ENCODE results near the gene TMEM140.
"Not testable (repeated sequence)": the region's sequence is repeated elsewhere in the genome, so short reads cannot be mapped to it uniquely, and the experiment has no call there.

Gene TMEM140

DNA sequence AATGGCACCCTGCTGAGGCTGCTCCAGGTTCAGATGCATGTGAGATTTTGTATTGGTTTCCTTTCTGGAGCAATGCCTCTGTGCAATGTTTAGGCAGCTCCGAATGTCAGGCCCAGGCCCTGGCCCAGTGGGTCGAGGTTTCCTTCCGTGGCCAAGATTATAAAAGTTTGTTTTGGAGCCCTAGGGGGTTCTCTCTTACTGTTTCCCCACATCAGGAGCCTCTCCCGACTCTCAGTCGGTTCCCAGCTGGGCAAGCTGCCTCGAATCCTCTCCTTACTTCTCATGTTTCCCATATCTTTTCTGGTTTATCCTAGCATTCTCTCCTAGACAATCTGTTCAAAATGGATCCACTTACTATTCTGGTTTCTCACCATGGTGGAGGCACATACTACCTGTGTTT is 11.0 kb downstream of the TMEM140 start:
- no peak for DNase-seq (ENCODE audit: low spot score)

DNA sequence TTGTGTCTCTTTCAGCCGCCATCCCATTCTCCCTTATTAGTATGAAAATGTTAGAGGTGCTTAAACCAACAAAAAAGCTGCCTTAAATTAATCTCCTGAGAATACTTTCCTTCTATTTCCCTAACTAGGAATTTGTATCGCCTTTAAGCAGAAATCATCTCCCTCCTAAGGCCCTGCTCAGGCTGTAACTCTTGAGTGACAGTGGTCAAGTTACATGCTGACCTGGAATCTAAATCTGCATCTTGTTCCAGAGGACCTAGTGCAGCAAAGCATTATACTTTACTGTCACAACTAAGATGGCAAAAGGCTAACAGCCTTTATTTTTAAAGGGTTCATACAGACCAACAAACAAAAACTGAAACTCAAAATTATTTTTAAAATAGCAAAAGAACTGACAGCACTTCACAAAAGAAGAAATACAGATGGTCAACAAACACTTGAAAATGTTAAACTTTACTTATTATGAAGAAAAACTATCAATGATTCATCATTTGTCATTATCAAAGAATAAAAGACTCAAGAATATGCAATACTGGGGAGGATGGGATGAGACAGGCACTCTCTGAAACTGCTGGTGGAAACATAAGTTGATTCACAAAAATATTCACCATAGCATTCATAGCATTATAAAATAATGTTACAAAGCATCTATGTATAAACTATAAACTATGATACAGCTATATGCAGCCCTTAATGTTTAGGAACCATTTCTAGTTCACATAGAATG is 11.7 kb downstream of the TMEM140 start:
- DNase-seq (ENCODE audit: low spot score): no peak

DNA sequence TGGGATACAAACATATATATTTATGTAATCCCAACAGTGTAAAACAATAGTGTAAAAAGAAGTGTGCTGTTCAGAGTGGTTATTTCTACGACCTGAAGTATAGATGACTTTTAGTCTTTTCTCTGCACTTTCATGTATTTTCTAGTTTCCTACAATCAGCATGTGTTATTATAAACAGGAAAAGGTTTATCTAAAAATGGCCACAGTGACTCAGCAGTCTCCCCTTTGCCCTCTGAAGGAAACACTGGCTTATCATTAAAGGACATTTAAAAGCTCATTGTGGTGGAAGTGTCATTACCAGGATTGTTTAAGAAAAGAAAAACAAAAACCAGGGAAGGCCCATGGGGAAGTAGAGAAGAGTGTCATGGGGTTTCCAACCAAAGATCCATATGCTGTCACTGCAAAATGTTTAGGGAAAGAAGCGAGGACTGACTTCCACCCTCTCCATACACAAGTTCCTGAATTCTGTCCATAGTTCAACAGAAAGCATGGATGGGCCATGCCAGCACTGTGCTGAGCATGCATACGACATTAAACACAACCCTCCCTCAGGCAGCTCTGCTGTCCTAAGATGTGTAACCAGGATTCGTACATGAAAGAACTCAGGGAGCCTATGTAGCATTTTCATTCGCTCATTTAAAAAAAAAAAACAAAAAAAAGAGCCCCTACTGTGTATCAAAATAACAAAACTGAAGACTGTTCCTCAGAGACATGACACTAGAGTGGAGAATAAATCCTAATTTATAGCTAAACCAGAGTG is 12.4 kb downstream of the TMEM140 start:
- peak; percentile 38 for DNase-seq (ENCODE audit: low spot score)

DNA sequence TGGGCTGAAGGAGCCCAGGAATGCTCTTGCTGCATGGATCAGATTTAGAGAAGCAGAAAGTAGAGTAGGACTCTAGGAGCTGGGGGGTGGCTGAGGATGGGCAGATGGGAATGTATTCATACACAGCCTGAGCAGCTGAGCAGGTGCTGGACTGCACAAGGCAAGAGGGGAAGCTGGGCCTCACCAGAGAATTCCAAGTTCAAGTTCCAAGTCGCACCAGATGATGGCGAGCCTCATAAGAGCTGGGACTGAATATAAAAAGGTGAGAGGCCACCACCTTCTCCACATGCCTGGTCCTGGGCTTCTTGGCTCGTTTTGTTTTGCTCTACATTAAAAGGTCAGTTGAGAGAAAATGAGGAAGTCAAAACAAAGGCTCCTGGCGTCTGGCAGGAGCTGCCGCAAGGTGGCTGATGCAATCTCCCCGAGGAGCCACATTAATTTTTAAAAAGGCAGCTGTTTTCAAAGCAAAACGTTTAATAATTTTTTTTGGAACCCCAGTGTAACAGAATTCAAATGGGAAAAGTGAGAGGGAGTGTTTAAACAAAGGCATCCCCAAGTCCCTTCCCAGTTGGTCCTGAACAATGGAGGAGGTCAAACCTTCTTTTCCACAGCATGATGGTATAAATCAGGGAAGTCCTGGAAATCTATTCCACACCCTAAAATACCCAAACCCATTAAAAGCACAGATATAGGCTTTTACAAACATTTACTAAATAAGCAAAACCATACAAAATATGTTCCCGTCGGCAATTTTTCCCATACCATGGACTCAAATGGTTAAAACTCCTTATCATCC is 13.2 kb downstream of the TMEM140 start:
- no peak for DNase-seq (ENCODE audit: low spot score)

DNA sequence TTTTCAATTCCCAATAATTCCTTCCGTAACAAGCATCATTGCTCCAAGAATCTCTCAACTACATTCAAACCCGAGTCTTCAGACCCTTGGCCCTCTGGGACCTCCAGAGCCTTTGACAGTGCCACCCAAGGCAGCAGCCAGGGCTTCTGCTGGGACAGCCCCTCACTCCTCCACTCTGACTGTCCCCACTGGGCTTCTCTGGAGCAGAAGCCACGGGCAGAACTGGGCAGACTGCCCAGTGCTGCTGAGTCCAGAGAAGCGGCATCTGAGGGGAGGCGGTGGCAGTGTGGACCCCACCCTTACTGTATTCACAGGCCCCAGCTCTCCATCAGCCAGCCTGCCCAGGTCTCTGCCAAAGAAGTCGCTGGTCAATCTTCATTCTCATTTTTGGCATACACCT is 13.8 kb downstream of the TMEM140 start:
- DNase-seq (ENCODE audit: low spot score): no peak

DNA sequence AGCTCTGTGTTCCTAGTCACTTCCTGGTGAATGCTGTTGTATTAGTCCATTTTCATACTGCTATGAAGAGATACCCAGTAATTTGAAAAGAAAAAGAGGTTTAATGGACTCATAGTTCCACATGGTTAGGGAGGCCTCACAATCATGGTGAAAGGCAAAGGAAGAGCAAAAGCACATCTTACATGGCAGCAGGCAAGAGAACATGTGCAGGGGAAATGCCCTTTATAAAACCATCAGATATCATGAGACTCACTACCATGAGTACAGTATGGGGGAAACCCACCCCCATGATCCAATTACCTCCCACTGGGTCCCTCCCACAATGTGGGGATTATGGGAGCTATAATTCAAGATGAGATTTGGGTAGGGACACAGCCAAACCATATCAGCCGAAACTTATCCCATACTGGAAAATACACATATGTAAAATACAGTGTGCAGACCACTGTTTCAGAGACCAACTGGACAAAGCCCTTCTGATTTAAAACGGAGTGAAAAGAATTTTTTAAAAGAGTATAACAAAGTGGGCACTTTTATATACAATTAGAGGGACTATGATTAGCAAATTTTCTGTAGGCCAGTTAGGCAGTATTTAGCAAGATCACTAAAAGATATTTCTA is 14.6 kb downstream of the TMEM140 start:
- DNase-seq (ENCODE audit: low spot score): no peak

DNA sequence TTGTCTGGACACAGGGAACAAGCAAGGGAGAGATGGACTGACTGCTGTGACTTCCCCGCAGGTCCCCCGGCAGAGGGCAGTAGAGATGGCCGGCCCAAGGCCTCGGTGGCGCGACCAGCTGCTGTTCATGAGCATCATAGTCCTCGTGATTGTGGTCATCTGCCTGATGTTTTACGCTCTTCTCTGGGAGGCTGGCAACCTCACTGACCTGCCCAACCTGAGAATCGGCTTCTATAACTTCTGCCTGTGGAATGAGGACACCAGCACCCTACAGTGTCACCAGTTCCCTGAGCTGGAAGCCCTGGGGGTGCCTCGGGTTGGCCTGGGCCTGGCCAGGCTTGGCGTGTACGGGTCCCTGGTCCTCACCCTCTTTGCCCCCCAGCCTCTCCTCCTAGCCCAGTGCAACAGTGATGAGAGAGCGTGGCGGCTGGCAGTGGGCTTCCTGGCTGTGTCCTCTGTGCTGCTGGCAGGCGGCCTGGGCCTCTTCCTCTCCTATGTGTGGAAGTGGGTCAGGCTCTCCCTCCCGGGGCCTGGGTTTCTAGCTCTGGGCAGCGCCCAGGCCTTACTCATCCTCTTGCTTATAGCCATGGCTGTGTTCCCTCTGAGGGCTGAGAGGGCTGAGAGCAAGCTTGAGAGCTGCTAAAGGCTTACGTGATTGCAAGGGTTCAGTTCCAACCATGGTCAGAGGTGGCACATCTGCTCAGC is 16.6 kb downstream of the TMEM140 start:
- DNase-seq (ENCODE audit: low spot score): no peak

DNA sequence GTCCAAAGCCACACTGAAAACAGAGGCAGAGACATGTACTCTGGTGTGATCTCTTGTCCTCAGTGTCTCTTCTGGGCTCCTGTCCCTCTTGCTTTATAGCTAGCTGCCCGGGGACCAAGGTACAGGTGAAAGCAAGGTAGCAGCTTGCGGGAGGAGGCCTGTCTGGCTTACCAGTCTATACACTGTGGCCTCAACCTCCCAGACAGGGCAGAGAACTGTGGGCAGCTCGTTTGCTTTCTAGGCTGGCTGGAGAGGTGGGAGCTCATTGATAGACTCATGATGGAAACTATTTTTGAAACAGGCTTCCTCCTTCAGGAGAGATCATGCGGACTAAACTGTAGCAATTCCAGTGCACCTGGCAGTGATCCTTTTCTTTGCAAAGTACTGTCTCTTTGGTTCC is 18.0 kb downstream of the TMEM140 start:
- no peak for DNase-seq (ENCODE audit: low spot score)

DNA sequence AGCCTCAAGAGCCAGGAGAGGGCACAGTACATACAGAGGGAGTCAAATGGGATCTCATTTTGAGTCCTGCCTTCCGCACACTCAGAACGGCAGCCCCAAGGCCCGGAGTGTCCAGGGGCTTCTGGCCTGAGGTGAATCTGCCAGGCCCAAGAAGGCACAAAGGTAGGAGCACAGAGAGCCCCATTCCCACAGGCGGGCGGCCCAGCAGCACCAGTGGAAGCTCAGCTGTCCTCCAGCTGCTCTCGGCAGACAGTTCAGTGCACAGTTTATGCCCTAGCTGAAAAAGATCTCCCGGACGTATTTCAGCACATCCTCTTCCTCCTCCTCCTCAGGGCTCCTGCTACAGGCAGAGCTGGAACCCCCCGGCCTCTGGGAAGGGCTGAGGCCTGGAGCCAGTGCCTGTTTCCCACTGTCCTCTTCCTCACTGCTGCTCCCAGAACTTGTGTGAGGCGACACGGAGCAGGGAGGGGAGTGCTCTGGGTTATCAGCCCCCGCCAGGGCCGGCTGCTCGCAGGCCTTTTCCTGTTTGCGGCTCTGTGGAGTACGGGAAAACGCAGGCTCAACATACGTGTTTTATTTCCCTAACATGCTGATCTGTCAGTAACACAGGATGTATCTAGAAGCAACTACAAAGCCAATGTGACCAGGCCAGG is 18.6 kb downstream of the TMEM140 start:
- DNase-seq (ENCODE audit: low spot score): no peak

DNA sequence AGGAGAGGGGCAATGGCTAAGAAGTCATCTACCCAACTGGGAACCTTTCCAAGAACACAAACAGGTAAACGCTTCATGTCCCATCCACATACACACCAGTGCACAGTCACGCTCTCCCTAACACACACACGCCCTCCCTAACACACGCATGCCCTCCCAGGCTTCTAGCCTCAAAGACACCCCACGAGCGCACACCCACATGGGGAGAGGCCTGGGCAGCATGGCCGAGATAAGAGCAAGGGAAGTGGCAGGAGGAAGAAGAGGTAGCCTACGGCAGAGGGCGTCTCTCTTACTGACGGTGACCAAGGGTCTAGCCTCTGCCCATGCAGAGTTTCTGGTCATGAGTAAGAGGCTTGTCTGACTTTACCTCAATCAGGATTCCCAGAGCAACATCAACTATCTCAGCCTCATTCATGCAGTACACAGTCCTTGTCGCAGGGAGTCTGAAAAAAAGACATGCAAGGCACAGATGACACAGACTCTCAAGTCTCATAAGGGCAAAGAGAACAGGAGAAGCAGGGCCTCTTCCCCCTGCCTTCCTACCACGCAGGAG is 19.6 kb downstream of the TMEM140 start:
- no peak for DNase-seq (ENCODE audit: low spot score)

DNA sequence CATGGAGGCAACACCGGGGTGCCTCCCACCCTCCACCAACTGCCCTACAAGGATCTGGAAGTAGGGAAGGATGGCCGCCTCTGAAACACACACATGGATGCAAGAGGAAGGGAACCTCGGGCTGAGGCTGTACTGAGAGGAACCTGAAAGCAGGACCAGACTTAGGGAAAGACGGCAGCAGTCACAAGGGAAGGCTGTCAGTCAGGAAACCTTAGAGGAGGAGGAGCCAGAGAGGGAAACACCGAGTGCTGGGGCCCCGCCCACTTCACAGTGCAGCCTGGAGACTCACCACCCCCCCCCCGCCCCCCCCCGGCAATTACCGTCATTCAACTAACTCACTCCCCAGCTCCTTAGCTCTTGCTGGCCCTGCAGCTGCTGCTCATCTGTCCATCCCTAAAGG is 20.1 kb downstream of the TMEM140 start:
- peak; percentile 32 for DNase-seq (ENCODE audit: low spot score)

DNA sequence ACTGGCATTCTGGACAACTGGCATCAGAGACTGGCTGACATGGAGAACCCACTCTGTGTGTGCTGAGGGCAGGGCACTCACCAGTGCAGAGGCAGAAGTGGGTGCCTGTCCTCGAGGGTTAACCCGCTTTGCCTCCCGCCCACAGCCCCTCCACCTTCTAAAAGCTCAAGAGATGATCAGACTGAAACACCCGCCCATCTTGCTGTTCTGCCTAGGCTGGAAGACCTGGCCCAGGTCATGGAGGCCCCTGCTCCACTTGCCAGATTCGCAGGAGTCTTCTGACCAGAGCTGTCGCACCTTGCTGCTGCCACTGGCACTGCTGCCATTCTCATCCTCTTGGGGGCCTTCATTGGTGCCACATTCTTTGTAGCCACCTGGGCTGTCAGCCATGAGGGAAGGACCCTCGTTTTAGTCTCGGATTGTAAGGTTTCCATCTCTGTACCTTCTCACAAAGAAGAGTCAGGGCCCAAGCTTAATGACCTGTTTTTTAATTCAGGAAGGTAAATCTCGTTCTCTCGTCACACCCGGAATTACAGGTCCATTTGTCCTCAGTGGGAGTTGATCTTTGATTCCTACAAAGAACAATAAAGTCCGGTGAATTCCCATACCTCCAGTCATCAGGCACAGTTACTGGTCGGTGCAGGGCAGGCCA is 20.7 kb downstream of the TMEM140 start:
- no peak for DNase-seq (ENCODE audit: low spot score)

DNA sequence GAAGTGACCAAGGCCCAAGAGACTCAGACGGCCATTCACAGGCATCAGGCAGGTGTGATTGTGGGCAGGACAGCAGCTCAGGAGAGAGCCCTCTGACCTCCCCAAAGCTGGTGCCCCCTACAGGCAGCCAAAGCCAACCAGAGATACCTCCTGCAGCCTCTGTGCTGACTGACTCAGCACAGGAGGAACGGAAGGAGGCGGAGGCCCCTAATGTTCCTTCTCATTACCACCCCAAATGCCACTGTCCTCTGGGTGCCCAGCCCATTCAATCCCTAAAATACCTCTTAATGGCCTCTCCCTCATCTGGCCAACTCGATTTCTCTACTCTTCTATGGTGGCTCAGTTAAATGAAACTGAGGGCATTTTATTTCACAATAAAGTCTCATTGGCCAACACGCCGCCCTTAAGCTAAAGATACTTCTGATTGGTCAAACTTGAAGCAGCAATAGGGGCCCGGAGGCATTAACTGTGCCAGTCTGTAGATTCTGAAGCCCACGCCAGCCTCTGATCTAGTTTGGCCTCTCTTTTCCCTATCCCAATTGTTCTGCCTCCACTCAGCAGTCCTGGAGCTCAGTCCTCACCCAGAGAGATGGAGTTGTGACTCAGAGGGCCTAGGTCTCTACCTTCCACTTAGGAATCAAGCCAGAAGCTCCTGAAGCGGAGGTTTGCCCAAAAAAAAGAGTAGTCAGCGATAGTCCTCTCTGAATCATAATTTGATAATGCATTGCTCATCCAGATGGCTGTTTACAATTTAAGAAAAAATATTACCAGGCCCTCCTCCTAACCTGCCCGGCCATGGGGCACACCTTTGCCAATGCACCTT is 21.5 kb downstream of the TMEM140 start:
- peak; percentile 71 for DNase-seq (ENCODE audit: low spot score)

DNA sequence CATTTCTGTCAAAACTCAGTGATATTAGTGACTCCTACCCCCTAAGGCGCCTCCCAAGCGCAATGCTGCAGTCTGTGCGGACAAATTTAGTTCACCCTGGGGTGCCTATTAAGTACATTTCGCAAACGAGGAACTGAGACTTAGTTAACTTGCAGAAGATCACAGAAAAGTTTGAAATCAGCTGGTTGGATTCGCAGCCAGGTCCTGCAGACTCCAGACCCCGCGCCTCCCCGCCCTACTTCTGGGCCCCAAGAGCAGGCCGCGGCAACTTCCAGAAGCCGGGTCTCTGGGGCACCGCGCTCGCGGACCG is 22.0 kb downstream of the TMEM140 start:
- DNase-seq (ENCODE audit: low spot score): no peak

DNA sequence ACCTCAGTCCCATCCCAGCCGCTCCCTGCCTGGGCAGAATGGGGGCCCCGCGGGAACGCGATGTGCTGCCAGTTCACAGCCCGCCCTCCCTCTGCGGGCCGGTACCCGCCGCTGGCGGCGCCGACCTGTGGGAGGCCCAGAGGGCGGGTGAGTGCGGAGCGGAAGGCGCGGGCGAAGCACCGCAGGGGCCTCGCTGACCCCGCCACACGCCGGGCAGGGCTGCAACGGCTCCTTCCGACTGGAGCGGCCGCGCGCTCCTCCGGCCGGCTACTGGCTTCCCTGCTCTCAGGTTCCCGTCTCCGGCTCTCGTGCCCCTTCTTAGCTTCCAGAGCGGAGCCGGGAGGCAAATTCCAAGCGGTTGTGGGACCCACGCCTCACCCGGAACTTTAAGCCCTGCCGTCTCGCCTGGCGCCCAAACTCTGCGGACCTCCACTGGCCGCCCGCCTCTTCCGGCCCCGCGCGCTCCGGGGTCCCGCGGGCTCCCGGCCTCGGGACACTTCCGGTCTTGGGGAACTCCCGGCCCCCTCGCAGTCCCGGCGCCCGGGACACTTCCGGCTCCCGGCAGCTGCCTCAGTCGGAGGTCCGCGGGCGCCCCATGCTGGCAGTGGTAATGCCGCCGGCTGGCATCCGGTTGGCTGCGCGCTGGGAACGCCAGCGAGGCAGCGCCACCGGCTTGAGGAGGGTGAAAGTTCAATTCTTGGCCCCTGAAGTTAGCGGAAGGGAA is 22.6 kb downstream of the TMEM140 start, which contains the start of gene CYREN:
CYREN (minus strand) TSS at position 434 of the 724 bp plus-strand sequence. CDS start 1,785 bp downstream, outside the sequence.
- DNase-seq (ENCODE audit: low spot score): peak; percentile 89

DNA sequence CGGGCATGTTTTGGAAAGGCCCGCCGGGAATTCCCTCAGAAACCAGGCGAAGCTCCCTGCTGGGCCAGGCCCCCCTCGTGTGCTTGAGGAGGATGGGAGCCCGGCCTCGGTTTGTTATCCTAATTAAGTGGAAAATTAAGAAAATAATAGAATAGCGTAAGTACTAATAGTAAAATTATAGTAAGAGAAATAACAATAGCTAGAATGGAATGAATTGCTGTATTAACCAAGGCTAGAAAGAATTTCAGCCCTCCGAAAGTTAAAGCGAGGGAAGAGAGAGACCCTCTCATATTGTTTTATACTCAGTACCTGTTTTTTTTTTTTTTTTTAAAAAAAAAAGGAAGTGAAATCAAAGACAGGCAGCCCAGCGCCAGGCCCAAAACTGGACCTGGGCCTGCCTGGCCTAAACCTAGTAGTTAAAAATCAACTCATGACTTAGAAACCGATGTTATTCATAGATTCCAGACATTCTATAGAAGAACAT is 23.2 kb downstream of the TMEM140 start:
- not testable (repeated sequence) for DNase-seq (ENCODE audit: low spot score)

DNA sequence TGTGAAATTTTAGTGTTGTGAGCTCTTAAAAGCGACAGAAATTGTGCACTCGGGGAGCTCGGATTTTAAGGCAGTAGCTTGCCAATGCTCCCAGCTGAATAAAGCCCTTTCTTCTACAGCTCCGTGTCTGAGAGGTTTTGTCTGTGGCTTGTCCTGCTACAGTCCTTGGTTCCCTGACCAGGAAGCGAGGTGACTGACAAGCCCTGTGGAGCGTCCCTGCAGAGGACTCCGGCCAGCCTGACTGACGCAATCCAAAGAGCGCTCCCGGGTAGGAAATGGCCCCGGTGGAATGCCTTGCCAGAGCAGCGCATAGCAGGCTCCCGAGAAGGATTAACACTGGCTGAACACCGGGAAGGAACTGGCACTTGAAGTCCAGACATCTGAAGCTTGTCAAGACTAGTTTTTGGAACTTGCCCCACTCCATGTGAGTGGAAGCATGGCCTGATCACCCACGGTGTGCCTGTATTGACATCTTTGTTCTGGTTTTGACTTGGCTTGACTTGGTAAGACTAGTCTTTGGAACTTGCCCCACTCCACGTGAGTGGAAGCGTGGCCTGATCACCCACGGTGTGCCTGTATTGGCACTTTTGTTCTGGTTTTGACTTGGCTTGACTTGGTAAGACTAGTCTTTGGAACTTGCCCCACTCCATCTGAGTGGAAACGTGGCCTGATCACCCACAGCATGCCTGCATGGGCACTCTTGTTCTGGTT is 23.9 kb downstream of the TMEM140 start:
- DNase-seq (ENCODE audit: low spot score): not testable (repeated sequence)

DNA sequence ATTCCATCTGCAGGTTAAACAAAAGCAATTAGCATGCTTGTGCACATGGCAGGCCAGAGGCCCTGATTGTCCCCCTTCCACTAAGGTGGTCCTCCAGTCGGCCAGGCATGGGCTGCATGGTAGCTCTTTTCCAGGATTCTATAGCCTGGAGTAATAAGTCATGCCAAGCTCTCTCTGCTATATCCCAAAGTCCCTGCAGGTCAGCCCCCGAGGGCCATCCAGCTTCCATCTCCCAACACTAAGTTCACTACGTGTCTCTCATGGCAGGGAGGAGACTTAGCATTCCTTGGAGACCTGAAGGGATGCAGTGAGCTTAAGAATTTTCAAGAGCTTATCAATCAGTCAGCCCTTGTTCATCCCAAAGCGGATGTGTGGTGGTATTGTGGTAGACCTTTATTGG is 26.0 kb downstream of the TMEM140 start:
- DNase-seq (ENCODE audit: low spot score): not testable (repeated sequence)

All from CD4-positive, alpha-beta T cell treated with Interleukin-2 at 100 ng/mL for 4 hours (primary cell).